Breast epithelium (tissue), 4 donors: ENCODE data around the gene ABR. TPM values are rescaled to one million over a fixed set of nuclear protein-coding genes. Genes with fewer than 3 reads are reported as not detected.

ENCODE experiments used
- DNase-seq, 2 donors: peaks; one replicate each; pipeline ENCODE4 v3.0.0-alpha.2; 2019; ENCODE audit warnings: low spot score in 2 of 2
- H3K27ac ChIP-seq, 2 donors: fragments of 200-600 bp; sonication (generic) in 1 of 2; one replicate each; pipeline ENCODE4 v1.5.1; 2016 to 2019; ENCODE audit warnings: mild to moderate bottlenecking in 1 of 2
- H3K27me3 ChIP-seq, 2 donors: fragments of 200-600 bp; sonication (generic) in 1 of 2; one replicate each; pipeline versions ENCODE4 v1.5.1 to v1.6.0; 2017 to 2019; ENCODE audit warnings: control low read depth in 1 of 2, mild to moderate bottlenecking in 1 of 2
- H3K36me3 ChIP-seq: fragments of 200-600 bp; one replicate; pipeline ENCODE4 v1.5.1; 2019
- H3K4me1 ChIP-seq, 2 donors: fragments of 200-600 bp; sonication (generic); one replicate each; pipeline ENCODE4 v1.5.1; 2016 to 2019; ENCODE audit warnings: control low read depth in 1 of 2
- H3K4me3 ChIP-seq, 3 donors: fragments of 200-600 bp; sonication (generic); 1 replicate in 2 of 3; 2 replicates in 1 of 3; pipeline ENCODE4 v1.5.1; 2016 to 2019; ENCODE audit warnings: mild to moderate bottlenecking in 3 of 3, moderate library complexity in 2 of 3
- H3K9me3 ChIP-seq, 2 donors: fragments of 200-600 bp; sonication (generic) in 1 of 2; one replicate each; pipeline ENCODE4 v1.5.1; 2016 to 2019; ENCODE audit warnings: control low read depth in 1 of 2
- POLR2A ChIP-seq: fragments of 450-650 bp; IDR thresholded peaks from one replicate; pipeline ENCODE4 v1.6.1; 2016; ENCODE audit warnings: antibody characterized with exemption, mild to moderate bottlenecking, moderate library complexity
- POLR2AphosphoS5 ChIP-seq, 3 donors: sonication (generic); formaldehyde crosslinking; IDR thresholded peaks; one replicate each; pipeline ENCODE4 v1.6.1; 2017; ENCODE audit warnings: antibody characterized with exemption in 3 of 3
- intact Hi-C: fragments of 100-400 bp; cut with DNase I; formaldehyde crosslinking; loops from one replicate; pipeline ENCODE4 v1.15.1; 2023; ENCODE audit warnings: low total_unique reads
- total RNA-seq, 3 donors: library from RNA; depleted of rRNA; stranded (reverse); fragments of >200 nt; gene quantifications; one replicate each; pipeline ENCODE4 v1.1.0, GENCODE V29; 2016
- TF ChIP-seq, protein P1 (sequence below), 3 donors: fragments of 450-650 bp; IDR thresholded peaks; one replicate each; pipeline ENCODE4 v1.5.1; 2016 to 2017; ENCODE audit warnings: antibody characterized with exemption in 3 of 3, mild to moderate bottlenecking in 3 of 3, moderate library complexity in 3 of 3

ABR gene
- total RNA-seq, 3 donors from 2014 or later, result 63.5 to 77.0 (median 75.0) TPM

DNA sequence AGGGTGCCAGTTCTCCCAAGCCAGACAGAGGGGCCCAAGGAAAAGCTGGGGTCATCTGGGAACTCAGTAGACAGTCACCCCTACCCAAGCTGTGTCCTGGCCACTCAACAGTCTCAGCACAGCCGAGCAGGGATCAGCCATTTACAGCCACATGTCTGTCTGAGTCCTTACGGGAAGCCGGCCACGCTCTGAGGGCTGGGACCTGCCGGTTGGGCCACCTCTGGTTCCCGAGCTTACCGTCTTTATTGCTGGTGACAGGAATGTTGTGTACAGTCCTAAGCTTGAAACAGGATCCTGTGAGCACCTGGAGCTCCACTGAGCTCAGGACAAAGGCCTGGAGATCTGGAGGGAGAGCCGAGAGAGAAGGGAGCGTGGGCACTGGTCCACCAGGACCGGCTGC, 123.0 kb downstream of the ABR start:
- no peaks in the 10 kb centered on the region for H3K36me3 ChIP-seq
- H3K4me3 ChIP-seq, result no peak overlapping the region
- no peaks in the 10 kb centered on the region for H3K4me1 ChIP-seq
- intact Hi-C loops, result no loop called here
- no peak for DNase-seq
- H3K27me3 ChIP-seq, result no peaks in the 10 kb centered on the region
- TF ChIP-seq POLR2A (no peak), POLR2AphosphoS5 (IDR thresholded peaks at IDR 0.05) (no peak)
- TF ChIP-seq, protein P1, sequence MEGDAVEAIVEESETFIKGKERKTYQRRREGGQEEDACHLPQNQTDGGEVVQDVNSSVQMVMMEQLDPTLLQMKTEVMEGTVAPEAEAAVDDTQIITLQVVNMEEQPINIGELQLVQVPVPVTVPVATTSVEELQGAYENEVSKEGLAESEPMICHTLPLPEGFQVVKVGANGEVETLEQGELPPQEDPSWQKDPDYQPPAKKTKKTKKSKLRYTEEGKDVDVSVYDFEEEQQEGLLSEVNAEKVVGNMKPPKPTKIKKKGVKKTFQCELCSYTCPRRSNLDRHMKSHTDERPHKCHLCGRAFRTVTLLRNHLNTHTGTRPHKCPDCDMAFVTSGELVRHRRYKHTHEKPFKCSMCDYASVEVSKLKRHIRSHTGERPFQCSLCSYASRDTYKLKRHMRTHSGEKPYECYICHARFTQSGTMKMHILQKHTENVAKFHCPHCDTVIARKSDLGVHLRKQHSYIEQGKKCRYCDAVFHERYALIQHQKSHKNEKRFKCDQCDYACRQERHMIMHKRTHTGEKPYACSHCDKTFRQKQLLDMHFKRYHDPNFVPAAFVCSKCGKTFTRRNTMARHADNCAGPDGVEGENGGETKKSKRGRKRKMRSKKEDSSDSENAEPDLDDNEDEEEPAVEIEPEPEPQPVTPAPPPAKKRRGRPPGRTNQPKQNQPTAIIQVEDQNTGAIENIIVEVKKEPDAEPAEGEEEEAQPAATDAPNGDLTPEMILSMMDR (IDR thresholded peaks at IDR 0.05), result no peak
- H3K27ac ChIP-seq, result no peak overlapping the region
- H3K9me3 ChIP-seq, result no peaks in the 10 kb centered on the region

DNA sequence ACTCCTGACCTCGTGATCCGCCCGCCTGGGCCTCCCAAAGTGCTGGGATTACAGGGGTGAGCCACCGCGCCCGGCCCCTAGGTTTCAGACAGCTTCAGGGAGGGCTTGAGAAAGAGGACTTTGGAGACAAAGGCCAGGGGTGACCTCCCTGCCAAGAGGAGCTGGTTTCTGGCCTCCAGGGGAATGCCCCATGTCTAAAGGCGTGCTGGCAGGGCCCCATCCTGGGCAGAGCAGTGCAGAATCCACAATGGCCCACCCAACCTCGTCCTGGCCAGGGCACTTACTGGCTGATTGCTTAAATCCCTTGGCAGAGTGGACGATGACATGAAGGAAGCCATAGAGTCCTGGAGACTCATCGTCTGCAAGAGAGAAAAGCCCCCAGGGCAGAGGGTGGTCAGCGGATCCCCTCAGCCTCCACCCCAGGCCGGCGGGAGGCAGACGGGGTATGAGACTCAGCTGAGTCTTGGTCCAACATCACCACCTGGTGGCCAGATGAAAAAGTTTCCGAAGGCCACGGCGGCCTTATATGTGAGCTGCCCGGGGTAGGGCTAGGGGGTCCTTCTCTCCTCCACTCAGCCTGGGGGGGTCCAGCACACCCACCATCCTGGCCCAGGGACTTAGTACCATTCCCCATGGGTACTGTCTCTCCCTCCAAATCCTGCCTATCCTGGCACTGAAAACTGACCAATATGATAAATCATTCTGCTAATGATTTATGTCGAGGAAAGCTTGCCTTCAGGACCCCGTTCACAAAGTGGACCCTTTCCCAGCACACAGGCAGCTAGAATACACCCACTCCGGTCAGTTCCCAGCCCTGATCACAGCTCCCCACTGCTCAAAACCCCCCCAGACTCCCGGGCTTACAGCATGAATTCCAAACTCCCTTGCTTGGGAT, 123.8 kb downstream of the ABR start:
- Histone ChIP-seq H3K27ac (no peak overlapping the region), H3K4me1 (no peaks in the 10 kb centered on the region), H3K9me3 (no peaks in the 10 kb centered on the region), H3K36me3 (no peaks in the 10 kb centered on the region), H3K4me3 (no peak overlapping the region), H3K27me3 (no peaks in the 10 kb centered on the region)
- no peak for TF ChIP-seq POLR2AphosphoS5 (IDR thresholded peaks at IDR 0.05)
- TF ChIP-seq, protein P1 (IDR thresholded peaks at IDR 0.05), result peak; percentile 60 to 75 (median 72)
- intact Hi-C loops, result no loop called here
- peak; percentile 57 to 71 for DNase-seq

DNA sequence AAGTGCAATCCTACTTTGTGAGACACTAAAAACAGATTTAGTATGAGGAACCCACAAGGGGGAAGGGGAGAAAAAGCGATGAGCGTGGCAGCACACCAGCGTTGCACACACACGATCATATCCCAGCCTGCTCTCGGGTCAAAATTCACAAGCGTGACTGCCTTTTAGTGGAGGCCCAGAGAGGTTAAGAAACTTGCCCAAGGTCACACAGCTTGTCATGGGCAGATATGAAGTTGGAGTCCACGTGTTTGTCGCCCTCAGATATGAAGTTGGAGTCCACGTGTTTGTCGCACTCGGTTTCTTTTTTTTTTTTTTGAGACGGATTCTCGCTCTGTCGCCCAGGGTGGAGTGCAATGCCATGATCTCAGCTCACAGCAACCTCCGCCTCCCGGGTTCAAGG, 124.5 kb downstream of the ABR start:
- Histone ChIP-seq H3K36me3 (no peaks in the 10 kb centered on the region), H3K9me3 (no peaks in the 10 kb centered on the region), H3K27me3 (no peaks in the 10 kb centered on the region), H3K27ac (no peak overlapping the region), H3K4me1 (no peaks in the 10 kb centered on the region), H3K4me3 (no peak overlapping the region)
- DNase-seq, result no peak
- intact Hi-C loops, result no loop called here
- TF ChIP-seq POLR2AphosphoS5 (IDR thresholded peaks at IDR 0.05), result no peak
- TF ChIP-seq POLR2A, result no peak
- TF ChIP-seq, protein P1 (IDR thresholded peaks at IDR 0.05), result no peak

DNA sequence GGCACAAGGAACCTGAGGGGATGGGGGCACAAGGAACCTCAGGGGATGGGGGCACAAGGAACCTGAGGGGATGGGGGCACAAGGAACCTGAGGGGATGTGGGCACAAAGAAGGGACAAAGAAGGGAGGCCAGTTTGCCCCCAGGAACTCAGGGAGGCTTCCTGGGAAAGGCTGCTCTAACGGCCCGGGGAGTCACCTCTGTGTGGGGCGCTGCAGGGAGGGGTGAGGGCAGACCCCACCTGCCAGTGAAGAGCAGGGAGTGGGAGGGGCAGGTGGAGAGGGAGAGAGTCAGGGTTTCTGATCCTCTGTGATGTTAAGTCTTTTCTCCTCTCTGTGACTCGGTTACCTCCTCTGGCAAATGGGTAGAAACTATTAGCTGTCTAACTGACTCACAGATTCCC, 125.1 kb downstream of the ABR start:
- intact Hi-C loops, result no loop called here
- H3K36me3 ChIP-seq, result no peaks in the 10 kb centered on the region
- no peaks in the 10 kb centered on the region for H3K4me1 ChIP-seq

More for the DNA sequence above, 125.1 kb downstream of the ABR start:
- no peaks in the 10 kb centered on the region for H3K27me3 ChIP-seq
- no peak overlapping the region for H3K4me3 ChIP-seq
- no peaks in the 10 kb centered on the region for H3K9me3 ChIP-seq
- no peak for TF ChIP-seq POLR2AphosphoS5 (IDR thresholded peaks at IDR 0.05)
- no peak for TF ChIP-seq POLR2A
- TF ChIP-seq, protein P1 (IDR thresholded peaks at IDR 0.05), result no peak
- DNase-seq, result no peak
- no peak overlapping the region for H3K27ac ChIP-seq
